Measurements from ENCODE around the gene POLA2.
"Not testable (repeated sequence)": the region's sequence is repeated elsewhere in the genome, so short reads cannot be mapped to it uniquely, and the experiment has no call there.

Gene POLA2, protein sequence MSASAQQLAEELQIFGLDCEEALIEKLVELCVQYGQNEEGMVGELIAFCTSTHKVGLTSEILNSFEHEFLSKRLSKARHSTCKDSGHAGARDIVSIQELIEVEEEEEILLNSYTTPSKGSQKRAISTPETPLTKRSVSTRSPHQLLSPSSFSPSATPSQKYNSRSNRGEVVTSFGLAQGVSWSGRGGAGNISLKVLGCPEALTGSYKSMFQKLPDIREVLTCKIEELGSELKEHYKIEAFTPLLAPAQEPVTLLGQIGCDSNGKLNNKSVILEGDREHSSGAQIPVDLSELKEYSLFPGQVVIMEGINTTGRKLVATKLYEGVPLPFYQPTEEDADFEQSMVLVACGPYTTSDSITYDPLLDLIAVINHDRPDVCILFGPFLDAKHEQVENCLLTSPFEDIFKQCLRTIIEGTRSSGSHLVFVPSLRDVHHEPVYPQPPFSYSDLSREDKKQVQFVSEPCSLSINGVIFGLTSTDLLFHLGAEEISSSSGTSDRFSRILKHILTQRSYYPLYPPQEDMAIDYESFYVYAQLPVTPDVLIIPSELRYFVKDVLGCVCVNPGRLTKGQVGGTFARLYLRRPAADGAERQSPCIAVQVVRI

DNA sequence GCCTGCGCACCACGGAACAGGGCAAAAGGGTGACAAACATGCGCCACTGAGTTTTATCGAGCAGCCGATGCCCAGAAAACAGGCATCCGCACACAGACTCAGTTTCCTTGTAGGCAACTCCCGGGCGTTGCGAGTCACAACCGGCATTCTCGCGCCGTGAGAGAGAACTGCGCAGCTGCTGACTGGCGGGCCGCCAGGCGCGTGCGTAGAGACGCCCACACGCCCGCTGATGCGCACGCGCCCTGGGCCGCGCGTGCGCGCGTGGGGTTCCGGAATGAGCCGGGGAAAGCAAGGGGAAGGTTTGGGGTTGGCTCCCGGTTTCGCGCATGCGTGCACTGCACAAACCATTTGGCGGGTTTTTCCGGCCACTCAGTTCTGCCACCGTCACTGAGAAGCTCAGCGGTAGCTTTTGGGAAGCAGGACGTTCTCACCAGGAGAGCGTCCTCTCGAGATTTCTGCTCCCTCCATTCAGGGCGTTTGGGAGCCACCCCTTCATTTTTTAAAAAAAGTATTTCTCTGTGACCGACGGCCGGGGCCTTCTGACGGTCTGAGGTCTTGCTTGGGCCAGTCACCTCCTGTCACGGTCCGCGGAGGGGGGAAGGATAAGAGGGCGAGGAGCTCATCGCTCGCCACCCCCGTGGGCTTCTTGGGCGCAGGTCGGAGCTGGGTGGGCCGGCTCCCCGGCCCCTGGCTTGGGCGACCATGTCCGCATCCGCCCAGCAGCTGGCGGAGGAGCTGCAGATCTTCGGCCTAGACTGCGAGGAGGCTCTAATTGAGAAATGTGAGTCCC, at the start of gene POLA2:
Gene POLA2 (plus strand): TSS at position 372 of the 790 bp plus-strand sequence. CDS start 331 bp downstream, at position 703.
- DNase-seq (ENCODE audit: low read depth in 2 of 2) = peak; percentile 93 to 96

DNA sequence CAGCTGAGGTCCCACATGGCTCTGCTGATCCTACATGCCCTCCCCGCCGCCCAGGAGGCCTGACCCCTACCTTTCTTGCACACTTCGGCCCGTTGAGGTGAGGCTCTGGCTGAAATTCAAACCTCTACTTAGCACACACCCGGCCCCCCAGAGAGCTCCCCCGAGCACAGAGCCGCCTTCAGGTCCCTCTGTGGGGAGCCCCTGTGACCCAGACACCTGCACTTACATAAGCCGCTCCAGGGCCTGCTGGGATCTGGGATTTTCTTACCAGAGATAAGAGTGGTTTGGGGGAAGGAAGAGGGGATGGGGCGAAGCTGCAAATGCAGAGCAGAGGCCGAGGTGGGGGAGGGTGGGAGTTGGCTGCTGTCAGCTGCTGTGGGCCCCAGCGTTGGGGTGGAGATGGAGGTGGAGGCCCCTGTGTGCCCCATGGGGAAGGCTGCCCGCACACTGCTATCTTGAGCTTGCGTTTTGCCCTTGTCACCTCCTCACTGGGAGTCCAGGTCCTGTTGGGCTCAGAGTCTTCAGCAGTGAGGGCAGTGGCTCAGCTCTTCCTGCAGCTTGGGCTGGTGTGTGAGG, 49.4 kb upstream of the POLA2 start:
- DNase-seq (ENCODE audit: low read depth in 2 of 2) = no peak

DNA sequence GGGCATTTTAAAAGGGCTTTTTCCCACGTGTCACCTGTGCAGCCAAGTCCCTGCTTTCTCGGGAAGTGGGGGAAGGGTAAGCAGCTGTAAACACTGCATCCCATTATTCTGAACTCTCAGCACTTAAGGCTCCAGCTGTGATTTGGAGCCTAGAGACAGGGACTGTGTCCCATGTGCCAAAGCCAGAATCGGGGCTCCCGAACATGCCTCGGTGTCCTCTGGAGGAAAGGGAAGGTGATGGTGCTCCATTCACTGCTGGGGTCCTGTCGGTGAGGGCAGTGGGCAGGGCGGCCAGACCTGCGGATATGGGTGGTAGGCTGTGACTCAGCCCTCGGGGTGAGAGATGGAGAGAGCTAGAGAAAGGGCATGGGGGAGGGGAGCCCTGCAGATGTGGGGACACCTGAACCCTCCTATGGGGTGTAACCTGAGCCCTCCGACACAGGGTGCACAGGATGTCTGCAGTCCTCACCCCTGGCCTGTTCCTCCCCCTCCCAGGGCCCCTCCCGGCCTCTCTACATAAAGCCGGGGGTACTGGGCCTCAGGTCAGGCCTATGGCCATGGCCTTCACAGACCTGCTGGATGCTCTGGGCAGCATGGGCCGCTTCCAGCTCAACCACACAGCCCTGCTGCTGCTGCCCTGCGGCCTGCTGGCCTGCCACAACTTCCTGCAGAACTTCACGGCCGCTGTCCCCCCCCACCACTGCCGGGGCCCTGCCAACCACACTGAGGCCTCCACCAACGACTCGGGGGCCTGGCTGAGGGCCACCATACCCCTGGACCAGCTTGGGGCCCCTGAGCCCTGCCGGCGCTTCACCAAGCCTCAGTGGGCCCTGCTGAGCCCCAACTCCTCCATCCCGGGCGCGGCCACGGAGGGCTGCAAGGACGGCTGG, 48.2 kb upstream of the POLA2 start:
- no peak for DNase-seq (ENCODE audit: low read depth in 2 of 2)

DNA sequence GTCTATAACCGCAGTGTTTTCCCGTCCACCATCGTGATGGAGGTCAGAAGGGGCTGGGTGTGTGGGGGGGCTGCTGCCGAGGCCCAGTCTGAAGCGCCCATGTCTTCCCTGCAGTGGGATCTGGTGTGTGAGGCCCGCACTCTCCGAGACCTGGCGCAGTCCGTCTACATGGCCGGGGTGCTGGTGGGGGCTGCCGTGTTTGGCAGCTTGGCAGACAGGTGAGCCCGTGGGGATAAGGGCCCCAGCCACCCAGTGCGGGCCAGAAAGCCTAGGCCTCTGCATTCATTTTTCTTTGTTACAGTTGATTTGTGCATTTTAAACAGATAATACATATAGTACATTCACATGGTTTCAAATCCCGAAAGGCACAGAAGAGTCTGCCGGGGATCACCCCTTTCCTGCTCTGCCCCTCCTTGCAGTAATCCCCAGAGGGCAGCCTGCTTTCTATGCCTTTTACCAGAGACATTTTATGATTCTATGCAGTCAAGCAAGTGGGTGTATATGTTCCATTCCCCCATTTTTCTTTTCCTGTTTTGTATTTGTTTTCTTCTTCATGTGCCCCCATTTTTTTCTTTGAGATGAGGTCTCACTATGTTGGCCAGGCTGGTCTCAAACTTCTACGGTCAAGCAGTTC, 47.4 kb upstream of the POLA2 start:
- no peak for DNase-seq (ENCODE audit: low read depth in 2 of 2)

DNA sequence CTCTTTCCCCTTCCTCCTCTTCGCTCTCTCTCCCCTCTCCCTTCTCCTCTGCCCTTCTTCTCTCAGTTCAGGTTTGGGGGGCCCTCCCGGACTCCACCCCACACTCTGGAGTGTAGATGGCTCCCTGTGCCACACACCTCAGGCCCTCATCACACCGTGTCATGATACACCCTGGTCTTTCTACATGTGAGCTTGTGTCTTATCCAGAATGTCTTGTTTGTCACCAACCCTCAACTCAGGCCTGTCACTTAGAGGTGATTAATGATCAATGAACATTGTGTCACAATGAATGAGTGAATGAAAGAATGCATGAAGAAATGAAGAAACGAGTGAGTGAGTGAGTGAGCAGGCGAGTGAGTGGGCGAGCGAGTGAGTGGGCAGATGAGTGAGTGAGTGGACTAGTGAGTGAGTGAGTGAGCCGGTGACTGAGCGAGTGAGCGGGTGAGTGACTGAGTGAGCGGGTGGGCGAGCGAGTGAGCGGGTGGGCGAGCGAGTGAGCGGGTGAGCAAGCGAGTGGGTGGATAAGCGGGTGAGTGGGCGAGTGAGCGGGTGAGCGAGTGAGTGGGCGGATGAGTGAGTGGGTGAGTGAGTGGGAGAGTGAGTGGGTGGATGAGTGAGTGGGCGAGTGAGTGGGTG, 46.2 kb upstream of the POLA2 start:
- no peak for DNase-seq (ENCODE audit: low read depth in 2 of 2)

DNA sequence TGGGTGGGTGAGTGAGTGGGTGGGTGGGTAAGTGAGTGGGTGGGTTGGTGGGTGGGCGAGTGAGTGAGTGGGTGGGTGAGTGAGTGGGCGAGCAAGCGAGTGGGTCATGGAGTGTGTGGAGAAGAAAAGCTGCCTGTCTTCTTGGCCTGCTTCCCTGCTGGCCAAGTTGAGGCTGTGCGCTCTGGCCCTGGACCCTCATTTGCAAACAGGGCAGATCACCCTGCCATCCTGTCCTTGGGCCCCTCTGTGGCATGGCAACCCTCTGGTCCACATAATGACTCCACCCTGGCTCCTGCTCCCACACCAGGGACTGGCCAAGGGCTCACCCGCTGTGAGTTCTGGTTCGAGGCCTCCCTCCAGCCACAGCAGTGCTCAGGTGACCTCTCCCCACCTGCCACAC, 44.9 kb upstream of the POLA2 start:
- DNase-seq (ENCODE audit: low read depth in 2 of 2) = no peak

DNA sequence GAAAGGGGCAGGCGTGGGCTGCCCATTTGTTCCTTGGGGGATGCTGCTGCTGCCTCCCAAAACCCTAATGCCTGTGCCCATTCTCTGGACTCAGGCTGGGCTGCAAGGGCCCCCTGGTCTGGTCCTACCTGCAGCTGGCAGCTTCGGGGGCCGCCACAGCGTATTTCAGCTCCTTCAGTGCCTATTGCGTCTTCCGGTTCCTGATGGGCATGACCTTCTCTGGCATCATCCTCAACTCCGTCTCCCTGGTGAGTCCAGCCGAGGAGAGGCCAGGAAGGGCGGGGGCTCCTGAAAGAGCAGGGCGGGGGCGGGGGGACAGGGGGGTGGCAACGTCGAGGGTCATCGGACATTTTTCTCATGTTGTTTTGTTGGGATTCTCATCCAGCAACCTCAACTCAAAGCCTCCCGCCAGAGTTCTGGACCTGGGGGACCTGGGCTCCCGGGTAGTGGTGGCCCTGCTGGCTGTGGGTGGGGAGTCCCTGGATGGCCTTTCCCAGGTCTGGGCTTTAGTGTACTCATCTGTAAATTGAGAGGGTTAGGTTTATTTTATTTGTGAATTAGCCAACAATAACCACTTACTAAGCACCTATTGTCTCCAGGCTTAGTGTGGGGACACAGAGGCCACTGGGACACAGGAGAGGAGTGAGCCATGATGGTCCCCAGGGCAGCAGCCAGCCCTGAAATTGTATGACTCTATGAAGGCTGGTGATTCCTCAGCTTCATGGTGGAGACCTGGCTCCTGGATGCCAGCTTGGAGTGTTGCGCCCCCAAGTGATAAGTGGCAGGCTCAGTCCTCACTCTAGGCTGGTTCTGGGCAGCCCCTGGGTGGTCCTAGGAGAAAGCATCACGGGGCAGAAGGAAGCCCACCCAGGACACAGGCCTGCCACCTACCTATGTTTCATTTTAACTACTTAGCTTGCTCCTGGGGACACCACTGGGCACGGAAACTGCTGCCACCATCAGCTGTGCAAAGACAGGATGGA, 44.0 kb upstream of the POLA2 start:
- DNase-seq (ENCODE audit: low read depth in 2 of 2) = no peak

DNA sequence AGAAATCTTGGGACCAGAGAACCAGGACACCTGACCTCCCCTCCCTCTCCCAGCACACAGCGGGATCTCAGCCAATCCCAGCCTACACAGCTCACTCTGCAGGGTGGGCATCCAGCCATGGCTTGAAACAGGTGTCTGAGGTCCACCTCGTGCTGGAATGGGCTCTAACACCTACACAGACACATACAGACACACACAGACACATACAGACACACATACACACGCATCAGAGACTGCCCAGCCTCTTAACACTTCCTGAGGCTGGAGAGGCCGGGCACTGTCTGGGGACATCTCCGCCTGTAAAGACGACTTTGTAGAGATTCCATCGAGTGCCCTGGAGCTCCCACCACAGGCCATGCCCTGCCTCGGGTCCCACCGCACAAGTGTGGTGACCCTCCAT, 43.3 kb upstream of the POLA2 start:
- no peak for DNase-seq (ENCODE audit: low read depth in 2 of 2)

DNA sequence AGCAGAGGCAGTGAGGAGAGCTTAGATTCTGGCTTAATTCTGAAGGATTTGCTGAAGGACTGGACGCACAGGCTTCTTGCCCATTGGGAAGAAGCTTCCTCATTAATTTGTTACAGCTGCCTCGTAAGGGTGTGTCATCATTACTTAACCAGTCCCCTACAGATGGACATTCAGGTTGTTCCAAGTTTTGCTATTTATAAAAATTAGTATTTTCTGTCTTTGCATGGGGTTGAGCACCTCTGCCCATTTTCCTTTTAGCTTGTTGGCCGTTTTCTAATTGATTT, 41.9 kb upstream of the POLA2 start:
- DNase-seq (ENCODE audit: low read depth in 2 of 2) = no peak

DNA sequence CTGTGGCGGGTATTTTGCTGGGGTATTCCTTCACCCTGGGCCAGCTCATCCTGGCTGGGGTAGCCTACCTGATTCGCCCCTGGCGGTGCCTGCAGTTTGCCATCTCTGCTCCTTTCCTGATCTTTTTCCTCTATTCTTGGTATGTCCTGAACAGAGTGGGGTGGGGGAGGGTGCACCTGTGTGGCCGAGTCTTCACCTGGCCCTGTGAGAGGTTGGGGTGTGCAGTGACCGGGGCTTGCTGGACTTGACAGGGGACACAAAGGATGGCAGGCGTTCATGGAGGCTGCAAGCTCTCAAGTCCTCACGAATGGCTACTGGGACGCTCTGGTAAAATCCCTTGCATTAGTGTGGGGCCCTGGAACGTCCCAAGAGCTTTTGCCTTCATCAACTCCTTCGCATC, 40.7 kb upstream of the POLA2 start:
- no peak for DNase-seq (ENCODE audit: low read depth in 2 of 2)

DNA sequence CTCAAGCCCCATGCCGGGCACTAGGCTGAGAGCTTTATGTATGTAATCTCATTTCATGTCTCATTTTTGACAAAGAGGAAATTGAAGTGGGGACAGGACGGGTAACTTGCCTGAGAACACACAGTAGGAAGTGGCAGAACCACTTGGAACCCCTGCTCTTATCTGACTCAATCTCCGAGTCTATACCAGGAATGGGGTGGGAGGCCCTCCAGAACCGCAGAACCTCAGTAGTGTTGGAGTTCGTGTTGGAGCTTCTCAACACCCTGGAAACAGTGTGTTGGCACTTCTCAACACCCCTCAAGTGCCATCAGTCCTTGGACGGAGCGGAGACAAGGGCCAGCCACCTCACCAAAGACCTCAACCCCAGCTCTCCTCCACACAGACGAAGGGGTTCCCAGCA, 38.8 kb upstream of the POLA2 start:
- no peak for DNase-seq (ENCODE audit: low read depth in 2 of 2)

DNA sequence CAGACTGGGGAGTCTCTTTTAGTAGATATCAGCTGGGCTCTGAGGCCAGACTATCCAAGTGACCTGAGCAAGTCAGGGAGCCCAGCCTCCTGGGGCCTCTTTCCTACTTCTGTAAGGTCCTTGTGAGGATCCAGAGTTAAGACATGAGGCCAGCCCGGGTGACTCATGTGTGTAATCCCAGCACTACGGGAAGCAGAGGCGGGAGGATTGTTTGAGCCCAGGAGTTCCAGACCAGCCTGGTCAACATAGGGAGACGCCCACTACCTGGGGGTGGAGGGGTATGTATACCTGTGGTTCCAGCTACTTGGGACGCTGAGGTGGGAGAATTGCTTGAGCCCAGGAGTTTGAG, 36.9 kb upstream of the POLA2 start:
- no peak for DNase-seq (ENCODE audit: low read depth in 2 of 2)

DNA sequence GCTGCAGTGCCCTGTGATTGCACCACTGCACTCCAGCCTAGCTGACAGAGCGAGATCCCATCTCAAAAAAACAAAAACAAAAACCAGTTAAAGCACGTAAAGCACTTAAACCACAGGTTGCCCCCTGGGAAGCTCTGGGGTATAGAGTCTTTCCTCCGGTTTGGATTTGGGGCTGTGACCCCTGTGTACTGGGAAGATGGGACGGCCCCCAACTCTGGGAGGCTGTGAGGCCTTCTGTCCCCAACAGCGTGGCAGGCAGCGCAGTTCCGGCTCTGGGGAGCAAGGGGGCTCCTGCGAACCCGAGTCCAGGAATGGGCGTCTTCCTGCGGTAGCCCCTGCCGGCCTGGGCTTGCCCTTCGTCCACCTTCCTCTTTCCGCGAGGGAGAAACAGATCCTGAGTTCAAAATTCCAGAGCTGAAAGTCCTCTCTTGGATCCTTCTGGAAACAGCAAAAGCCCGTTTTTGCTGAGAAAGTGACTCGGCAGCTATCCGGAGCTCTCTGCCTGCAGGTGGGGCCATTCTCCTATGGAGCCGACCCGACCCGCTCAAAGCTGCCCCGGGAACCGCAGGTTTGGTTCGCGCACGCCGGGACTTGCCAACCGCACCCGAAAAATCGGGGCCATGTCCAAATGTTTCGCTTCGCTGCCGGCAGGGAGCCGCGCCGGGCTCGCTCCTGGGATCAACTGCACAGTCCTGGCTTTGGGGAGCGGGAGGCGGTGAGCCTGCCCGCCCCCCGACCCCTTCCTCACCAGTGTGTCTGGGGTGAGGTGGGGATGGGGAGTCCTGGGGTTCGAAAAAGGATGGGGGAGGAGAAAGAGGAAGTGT, 36.3 kb upstream of the POLA2 start:
- DNase-seq (ENCODE audit: low read depth in 2 of 2) = peak; percentile 28 to 58

DNA sequence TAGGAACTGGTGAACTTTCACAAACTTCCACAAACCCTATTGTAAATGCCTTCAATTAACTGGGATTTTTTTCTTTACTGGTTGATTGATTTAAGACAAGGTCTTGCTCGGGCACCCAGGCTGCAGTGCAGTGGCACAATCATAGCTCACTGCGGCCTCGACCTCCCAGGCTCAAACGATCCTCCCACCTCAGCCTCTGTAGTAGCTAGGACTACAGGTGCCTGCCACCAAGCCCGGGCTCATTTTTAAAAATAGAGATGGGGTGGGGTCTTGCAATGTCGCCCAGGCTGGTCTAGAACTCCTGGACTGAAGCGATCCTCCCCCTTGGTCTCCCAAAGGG, 35.7 kb upstream of the POLA2 start:
- no peak for DNase-seq (ENCODE audit: low read depth in 2 of 2)

DNA sequence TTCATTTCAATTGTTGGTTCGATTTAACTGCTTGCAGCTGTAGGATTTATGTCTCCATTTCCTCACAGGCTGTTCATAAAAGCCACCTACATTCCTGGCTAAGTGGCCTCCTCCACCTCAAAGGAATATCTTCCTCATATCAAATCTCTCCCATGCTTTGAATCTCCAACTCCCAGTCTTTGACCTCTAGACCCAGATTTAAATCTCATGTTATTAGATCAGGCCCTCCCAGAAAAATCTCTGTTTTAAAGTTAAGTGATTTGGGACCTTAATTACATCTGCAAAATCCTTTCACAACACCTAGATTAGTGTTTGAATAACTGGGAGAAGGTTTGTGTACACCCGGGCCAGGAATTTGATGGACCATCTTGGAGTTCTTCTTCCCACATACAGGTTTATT, 33.9 kb upstream of the POLA2 start:
- no peak for DNase-seq (ENCODE audit: low read depth in 2 of 2)

DNA sequence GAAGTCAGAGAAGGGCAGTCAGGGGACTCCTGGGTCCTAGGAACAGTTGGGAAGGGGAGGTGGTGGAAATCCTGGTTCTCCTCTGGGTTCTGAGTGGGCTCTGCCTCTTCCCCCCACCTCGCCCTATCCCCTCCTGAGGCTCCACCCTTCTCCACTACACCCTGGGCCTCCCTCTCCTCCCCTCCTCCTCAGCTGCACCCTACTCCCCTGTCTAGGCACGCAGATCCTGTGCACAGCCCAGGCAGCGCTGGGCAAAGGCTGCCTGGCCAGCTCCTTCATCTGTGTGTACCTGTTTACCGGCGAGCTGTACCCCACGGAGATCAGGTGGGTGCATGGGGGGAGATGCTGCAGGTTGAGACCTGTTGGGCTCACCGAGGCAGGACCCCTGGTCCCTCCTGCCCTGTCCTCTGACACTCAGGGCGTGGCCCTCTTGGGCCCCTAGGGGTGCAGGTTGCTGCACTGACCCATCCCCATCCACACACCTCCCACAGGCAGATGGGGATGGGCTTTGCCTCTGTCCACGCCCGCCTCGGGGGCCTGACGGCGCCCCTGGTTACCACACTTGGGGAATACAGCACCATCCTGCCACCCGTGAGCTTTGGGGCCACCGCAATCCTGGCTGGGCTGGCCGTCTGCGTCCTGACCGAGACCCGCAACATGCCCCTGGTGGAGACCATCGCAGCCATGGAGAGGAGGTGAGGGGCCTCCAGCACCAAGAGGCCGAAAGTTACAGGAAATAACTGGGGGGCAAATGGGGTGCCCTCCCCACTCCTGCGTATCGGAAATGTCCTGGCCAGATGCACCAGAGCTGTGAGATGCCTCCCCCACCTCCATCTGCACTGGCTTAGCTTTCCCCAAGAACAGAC, 25.3 kb upstream of the POLA2 start:
- DNase-seq (ENCODE audit: low read depth in 2 of 2) = no peak

DNA sequence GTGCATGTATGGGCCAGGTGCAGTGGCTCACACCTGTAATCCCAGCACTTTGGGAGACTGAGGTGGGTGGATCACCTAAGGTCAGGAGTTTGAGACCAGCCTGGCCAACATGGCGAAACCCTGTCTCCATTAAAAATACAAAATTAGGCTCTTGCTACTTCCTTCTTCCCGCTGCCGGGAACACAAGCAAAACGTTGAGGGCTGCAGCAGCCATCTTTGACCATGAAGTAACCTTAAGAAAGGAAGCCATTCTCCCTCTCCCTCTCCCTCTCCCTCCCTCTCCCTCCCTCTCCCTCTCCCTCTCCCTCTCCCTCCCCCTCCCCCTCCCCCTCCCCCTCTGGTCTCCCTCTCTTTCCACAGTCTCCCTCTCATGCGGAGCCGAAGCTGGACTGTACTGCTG, 23.5 kb upstream of the POLA2 start:
- not testable (repeated sequence) for DNase-seq (ENCODE audit: low read depth in 2 of 2)

DNA sequence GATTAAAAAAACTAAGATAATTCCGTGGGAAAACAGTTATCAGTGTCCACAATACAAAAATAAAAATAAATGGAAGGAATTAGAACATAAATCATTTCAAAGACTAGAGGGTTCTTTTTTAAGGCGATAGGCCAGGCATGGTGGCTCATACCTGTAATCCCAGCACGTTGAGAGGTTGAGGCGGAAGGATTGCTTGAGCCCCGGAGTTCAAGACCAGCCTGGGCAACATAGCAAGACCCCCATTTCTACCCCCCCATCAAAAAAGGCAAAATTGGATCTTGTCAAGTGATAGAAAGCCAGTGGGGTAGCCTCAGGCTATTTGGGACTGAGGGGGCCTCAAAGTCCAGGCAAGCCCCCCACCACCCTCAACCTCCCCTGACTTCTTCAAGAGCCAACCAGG, 20.6 kb upstream of the POLA2 start:
- DNase-seq (ENCODE audit: low read depth in 2 of 2) = no peak
